Gastrocnemius medialis (tissue), 4 donors: ENCODE results near the gene GRK6. TPM values are rescaled to one million over a fixed set of nuclear protein-coding genes. Genes with fewer than 3 reads are reported as not detected.

Experiments used
- ATAC-seq, 2 donors: fragments of 150-250 bp; one replicate each; pipeline ENCODE4 v1.9.1; 2016
- DNase-seq, 2 donors: peaks; one replicate each; pipeline ENCODE4 v3.0.0-alpha.2; 2019
- H3K27ac ChIP-seq, 4 donors: fragments of 200-600 bp; sonication (generic); 1 replicate in 1 of 4; 2 replicates in 3 of 4; pipeline ENCODE4 v1.5.1; 2016 to 2018; ENCODE audit warnings: mild to moderate bottlenecking in 2 of 4, moderate library complexity in 1 of 4
- H3K27me3 ChIP-seq, 3 donors: fragments of 200-600 bp; sonication (generic) in 2 of 3; 1 replicate in 1 of 3; 2 replicates in 2 of 3; pipeline versions ENCODE4 v1.5.1 to v1.6.0; 2016 to 2019; ENCODE audit warnings: mild to moderate bottlenecking in 1 of 3, moderate library complexity in 1 of 3
- H3K36me3 ChIP-seq, 2 donors: fragments of 200-600 bp; sonication (generic) in 1 of 2; one replicate each; pipeline ENCODE4 v1.5.1; 2017 to 2018
- H3K4me1 ChIP-seq, 2 donors: fragments of 200-600 bp; sonication (generic) in 1 of 2; one replicate each; pipeline ENCODE4 v1.5.1; 2016 to 2017; ENCODE audit warnings: mild to moderate bottlenecking in 2 of 2
- H3K4me3 ChIP-seq, 4 donors: fragments of 200-600 bp; sonication (generic) in 3 of 4; 1 replicate in 1 of 4; 2 replicates in 3 of 4; pipeline ENCODE4 v1.5.1; 2016 to 2019; ENCODE audit warnings: mild to moderate bottlenecking in 2 of 4
- H3K9me3 ChIP-seq, 3 donors: fragments of 200-600 bp; sonication (generic) in 2 of 3; 1 replicate in 1 of 3; 2 replicates in 2 of 3; pipeline ENCODE4 v1.5.1; 2016 to 2019
- POLR2A ChIP-seq, 2 donors: fragments of 450-650 bp; IDR thresholded peaks; one replicate each; pipeline ENCODE4 v1.6.1; 2017; ENCODE audit warnings: antibody characterized with exemption in 2 of 2, mild to moderate bottlenecking in 2 of 2, moderate library complexity in 2 of 2
- in situ Hi-C, 4 donors: fragments of 200-750 bp; cut with MboI; loops; one replicate each; pipeline versions ENCODE4 v1.15.0 to v1.8.0; 2017; ENCODE audit warnings: low sequenced_read_pairs in 4 of 4
- intact Hi-C: fragments of 100-400 bp; cut with DNase I; formaldehyde crosslinking; loops from one replicate; pipeline ENCODE4 v1.15.1; 2023; ENCODE audit warnings: low total_unique reads
- total RNA-seq, 4 donors: library from RNA; depleted of rRNA; stranded (reverse); fragments of >200 nt; gene quantifications; one replicate each; pipeline versions ENCODE4 v1.1.0 to v1.2.3, GENCODE V29; 2016
- TF ChIP-seq, protein P1 (sequence below), 5 experiments: fragments of 450-650 bp in 3 of 5; fragments of 200-600 bp in 2 of 5; sonication (generic) in 2 of 5; IDR thresholded peaks in 4 of 5; conservative IDR thresholded peaks in 1 of 5; 1 replicate in 4 of 5; 2 replicates in 1 of 5; pipeline ENCODE4 v1.5.1; 2016 to 2019; ENCODE audit warnings: antibody characterized with exemption in 5 of 5, mild to moderate bottlenecking in 3 of 5, moderate library complexity in 3 of 5

The GRK6 gene
- total RNA-seq, 4 donors from 2014 or later, result 12.7 to 40.5 (median 32.2) TPM

DNA sequence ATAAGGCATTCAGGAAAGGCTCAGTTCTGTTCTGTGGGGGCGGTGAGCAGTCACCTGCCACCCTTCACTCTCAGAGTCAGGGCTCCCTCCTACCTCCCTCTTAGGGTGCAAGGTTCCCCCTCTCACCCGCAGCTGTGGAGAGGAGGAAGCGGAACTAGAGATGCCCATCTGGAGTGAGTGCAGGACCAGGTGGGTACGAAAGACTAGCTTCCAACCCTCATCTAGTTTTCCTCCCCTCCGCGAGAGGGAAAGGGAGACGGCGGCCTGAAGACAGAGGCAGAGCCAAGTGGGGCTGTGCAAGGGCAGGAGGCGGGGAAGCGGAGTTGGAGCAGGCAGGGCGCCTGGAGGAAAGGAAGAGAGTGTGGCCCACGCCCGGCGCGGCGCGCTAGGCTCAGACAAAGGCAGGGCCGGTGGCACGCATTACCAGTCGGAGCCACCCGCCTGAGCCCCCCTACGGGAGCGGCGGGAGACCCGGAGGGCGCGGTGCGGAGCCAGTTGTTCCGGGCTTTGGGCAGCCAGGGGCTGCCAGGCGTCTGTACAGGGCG, 27.4 kb downstream of the GRK6 start:
- intact Hi-C loops (loop anchor here (1.0 to 10.0 kb wide), 4 partner anchors 28 to 339 kb away; partner anchors contain the start of gene GRK6), in situ Hi-C loops (loop anchor here in 1 of 4 donors (10.0 kb wide), 1 partner anchor 49 kb away; the partner anchor contains the start of genes F12 and PFN3)
- no peak for ATAC-seq
- Histone ChIP-seq H3K4me1 (peaks cover 9 to 25% of the 10 kb centered on the region in 2 donors), H3K27me3 (peaks cover 4 to 14% (median 12%) of the 10 kb centered on the region in 3 donors), H3K9me3 (no peaks in the 10 kb centered on the region), H3K4me3 (peak overlapping the region; percentile 55 to 93 (median 73)), H3K27ac (peak overlapping the region in 1 of 4 donors; percentile 67), H3K36me3 (no peaks in the 10 kb centered on the region)
- no peak for DNase-seq
- no peak for TF ChIP-seq POLR2A (IDR thresholded peaks at IDR 0.05)
- TF ChIP-seq, protein P1, sequence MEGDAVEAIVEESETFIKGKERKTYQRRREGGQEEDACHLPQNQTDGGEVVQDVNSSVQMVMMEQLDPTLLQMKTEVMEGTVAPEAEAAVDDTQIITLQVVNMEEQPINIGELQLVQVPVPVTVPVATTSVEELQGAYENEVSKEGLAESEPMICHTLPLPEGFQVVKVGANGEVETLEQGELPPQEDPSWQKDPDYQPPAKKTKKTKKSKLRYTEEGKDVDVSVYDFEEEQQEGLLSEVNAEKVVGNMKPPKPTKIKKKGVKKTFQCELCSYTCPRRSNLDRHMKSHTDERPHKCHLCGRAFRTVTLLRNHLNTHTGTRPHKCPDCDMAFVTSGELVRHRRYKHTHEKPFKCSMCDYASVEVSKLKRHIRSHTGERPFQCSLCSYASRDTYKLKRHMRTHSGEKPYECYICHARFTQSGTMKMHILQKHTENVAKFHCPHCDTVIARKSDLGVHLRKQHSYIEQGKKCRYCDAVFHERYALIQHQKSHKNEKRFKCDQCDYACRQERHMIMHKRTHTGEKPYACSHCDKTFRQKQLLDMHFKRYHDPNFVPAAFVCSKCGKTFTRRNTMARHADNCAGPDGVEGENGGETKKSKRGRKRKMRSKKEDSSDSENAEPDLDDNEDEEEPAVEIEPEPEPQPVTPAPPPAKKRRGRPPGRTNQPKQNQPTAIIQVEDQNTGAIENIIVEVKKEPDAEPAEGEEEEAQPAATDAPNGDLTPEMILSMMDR (IDR thresholded peaks at IDR 0.05 in 4 of 5, conservative IDR thresholded peaks at IDR 0.05 in 1 of 5), result no peak

DNA sequence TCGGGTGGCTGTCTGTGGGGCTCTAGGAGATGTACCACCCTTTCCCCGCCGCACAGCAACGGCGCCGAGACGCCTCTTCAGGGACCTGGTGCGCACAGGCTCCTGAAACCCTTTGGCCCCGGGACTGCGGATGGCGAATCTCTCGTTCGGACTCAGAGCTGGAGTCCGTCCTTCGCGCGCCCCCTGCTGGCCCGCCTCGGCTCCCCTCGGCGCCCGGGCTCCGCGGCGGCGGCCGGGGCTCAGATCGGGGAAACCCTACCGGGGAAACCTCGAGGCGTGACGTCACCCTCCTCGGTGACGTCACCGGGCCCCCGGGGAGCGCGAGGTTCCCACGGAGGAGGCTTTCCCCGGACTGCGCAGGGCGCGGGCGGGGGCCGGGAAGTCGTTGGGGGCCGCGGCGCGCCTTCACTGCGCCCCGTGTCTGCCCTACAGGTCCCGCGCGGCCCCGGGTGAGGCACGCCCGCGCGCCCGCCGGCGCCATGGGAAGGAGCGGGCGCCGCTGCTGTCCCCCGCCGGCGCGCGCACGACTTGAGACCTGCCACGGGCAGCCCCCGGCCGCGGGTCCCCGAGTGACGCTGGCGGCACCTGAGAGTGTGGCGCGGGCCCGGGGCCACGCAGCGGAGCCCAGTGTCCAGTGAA, 28.0 kb downstream of the GRK6 start:
- in situ Hi-C loops (loop anchor here in 1 of 4 donors (10.0 kb wide), 1 partner anchor 50 kb away; the partner anchor contains the start of genes F12 and PFN3), intact Hi-C loops (loop anchor here (1.0 to 10.0 kb wide), 7 partner anchors 28 to 340 kb away; partner anchors contain the start of genes GRK6, MXD3 and PDLIM7)
- DNase-seq, result peak; percentile 68 to 86
- Histone ChIP-seq H3K9me3 (no peaks in the 10 kb centered on the region), H3K4me1 (peaks cover 9 to 25% of the 10 kb centered on the region in 2 donors), H3K27ac (peak overlapping the region; percentile 67 to 77 (median 70)), H3K36me3 (no peaks in the 10 kb centered on the region), H3K27me3 (peaks cover 2 to 12% (median 9%) of the 10 kb centered on the region in 3 donors), H3K4me3 (peak overlapping the region; percentile 55 to 93 (median 73))
- ATAC-seq, result peak; percentile 67 to 68
- peak; percentile 5 to 16 for TF ChIP-seq POLR2A (IDR thresholded peaks at IDR 0.05)
- TF ChIP-seq, protein P1 (IDR thresholded peaks at IDR 0.05 in 4 of 5, conservative IDR thresholded peaks at IDR 0.05 in 1 of 5), result peak; percentile 87 to 98 (median 97)

DNA sequence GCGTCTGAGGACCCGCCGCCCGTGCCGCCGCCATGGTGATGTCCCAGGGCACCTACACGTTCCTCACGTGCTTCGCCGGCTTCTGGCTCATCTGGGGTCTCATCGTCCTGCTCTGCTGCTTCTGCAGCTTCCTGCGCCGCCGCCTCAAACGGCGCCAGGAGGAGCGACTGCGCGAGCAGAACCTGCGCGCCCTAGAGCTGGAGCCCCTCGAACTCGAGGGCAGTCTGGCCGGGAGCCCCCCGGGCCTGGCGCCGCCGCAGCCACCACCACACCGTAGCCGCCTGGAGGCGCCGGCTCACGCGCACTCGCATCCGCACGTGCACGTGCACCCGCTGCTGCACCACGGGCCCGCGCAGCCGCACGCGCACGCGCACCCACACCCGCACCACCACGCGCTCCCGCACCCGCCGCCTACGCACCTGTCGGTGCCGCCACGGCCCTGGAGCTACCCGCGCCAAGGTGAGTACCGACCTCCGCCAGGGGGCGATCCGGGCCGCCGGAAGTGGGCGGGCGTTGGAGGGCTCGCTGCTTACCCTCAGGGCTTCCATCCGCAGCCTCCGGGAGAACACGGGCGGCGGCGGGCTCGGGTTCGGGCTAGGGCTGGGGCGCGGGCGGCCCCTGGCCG, 28.7 kb downstream of the GRK6 start:
- no peaks in the 10 kb centered on the region for H3K9me3 ChIP-seq
- H3K27me3 ChIP-seq, result peaks cover 2 to 12% (median 7%) of the 10 kb centered on the region in 3 donors
- H3K4me1 ChIP-seq, result peaks cover 9 to 25% of the 10 kb centered on the region in 2 donors
- DNase-seq, result peak; percentile 54 to 78
- peak; percentile 26 to 37 for TF ChIP-seq POLR2A (IDR thresholded peaks at IDR 0.05)
- TF ChIP-seq, protein P1 (IDR thresholded peaks at IDR 0.05 in 4 of 5, conservative IDR thresholded peaks at IDR 0.05 in 1 of 5), result peak; percentile 64 to 93 (median 74)
- in situ Hi-C loops (loop anchor here in 1 of 4 donors (10.0 kb wide), 1 partner anchor 50 kb away; the partner anchor contains the start of genes F12 and PFN3), intact Hi-C loops (loop anchor here (1.0 to 10.0 kb wide), 4 partner anchors 42 to 340 kb away; partner anchors contain the start of genes MXD3 and PDLIM7)
- ATAC-seq, result peak; percentile 68 to 70
- H3K4me3 ChIP-seq, result peak overlapping the region; percentile 55 to 93 (median 73)
- no peaks in the 10 kb centered on the region for H3K36me3 ChIP-seq
- H3K27ac ChIP-seq, result peak overlapping the region; percentile 68 to 78 (median 75)
